ENCODE results near the gene BHLHE40. TPM values are rescaled to one million over a fixed set of nuclear protein-coding genes. Genes with fewer than 3 reads are reported as not detected.

Gene BHLHE40
- total and polyA plus RNA-seq, 2 of the 8 experiments (the other 6 are each of a cell fraction or from before 2014, with no cell fraction given) = 1.5 to 2.2 TPM

GRCh38 chr3:4996223-4996765 lies 17.1 kb downstream of the BHLHE40 start:
- no peaks in the 10 kb centered on the region for H3K9me3 ChIP-seq (ENCODE audit: insufficient read depth in 2 of 2, low read depth in 1 of 2, low read length in 1 of 2)
- peak overlapping the region; percentile 53; the same call in 1 of the 2 replicates for H2BK15ac ChIP-seq (ENCODE audit: low read length)
- FAIRE-seq (no peak), DNase-seq (ENCODE audit: low read depth in 1 of 2, low spot score in 2 of 2) (peak in 1 of 2 experiments; percentile 38)
- no peak overlapping the region for H3K4me2 ChIP-seq (ENCODE audit: insufficient read depth in 1 of 2, low read depth in 2 of 2, low read length in 2 of 2)
- no peak overlapping the region for H3K4me3 ChIP-seq (ENCODE audit: extremely low read depth in 1 of 4, insufficient read depth in 2 of 4, low read depth in 3 of 4, low read length in 4 of 4)
- H3K14ac ChIP-seq (ENCODE audit: insufficient read length) = no peak overlapping the region
- H3K23ac ChIP-seq (ENCODE audit: insufficient read length) = no peak overlapping the region
- H3K36me3 ChIP-seq (ENCODE audit: control insufficient read depth in 2 of 4, insufficient read depth in 4 of 4, low read length in 3 of 4) = no peaks in the 10 kb centered on the region
- no peaks in the 10 kb centered on the region for H3K79me2 ChIP-seq (ENCODE audit: control insufficient read depth in 1 of 2, insufficient read depth in 2 of 2, low read length in 2 of 2)
- ChIA-PET CTCF (ENCODE audit: partially characterized antibody) (interaction anchor here (1.3 to 1.6 kb wide), 2 partner anchors 16 kb away, joined by 4 to 6 read pairs; no protein-coding TSS in a partner anchor), POLR2A (ENCODE audit: partially characterized antibody) (no interaction called here)
- TF ChIP-seq CREB1 (IDR thresholded peaks at IDR 0.05) = no peak
- TF ChIP-seq KDM5A (IDR thresholded peaks at IDR 0.05; ENCODE audit: low read length) = no peak
- TF ChIP-seq EZH2 (IDR thresholded peaks at IDR 0.05; ENCODE audit: low read depth, low read length, severe bottlenecking) = no peak
- TF ChIP-seq CHD2 (IDR thresholded peaks at IDR 0.05; ENCODE audit: low read length) = no peak
- TF ChIP-seq SP2 (IDR thresholded peaks at IDR 0.05; ENCODE audit: low read length) = no peak
- no peak for TF ChIP-seq KDM4A (IDR thresholded peaks at IDR 0.05; ENCODE audit: low read depth, low read length, severe bottlenecking)
- TF ChIP-seq SP1 (IDR thresholded peaks at IDR 0.05; ENCODE audit: low read depth, low read length) = no peak
- TF ChIP-seq TEAD4 (IDR thresholded peaks at IDR 0.05; ENCODE audit: low read depth, low read length) = no peak
- no peak overlapping the region for H3K4ac ChIP-seq (replicated peaks; ENCODE audit: insufficient read length, low read depth, low read length)
- peaks cover 0 to 3% (median 1%) of the 10 kb centered on the region in 4 experiments; a peak in 5 of 7 replicates for H3K4me1 ChIP-seq (replicated peaks in 1 of 4; ENCODE audit: control insufficient read depth in 3 of 4, insufficient read depth in 4 of 4, low read length in 3 of 4)
- 0 out of 2 replicates have a peak overlapping the region, but pooled peaks have one; percentile 57 for H2AFZ ChIP-seq (ENCODE audit: low read length)
- H4K8ac ChIP-seq (ENCODE audit: extremely low read depth, insufficient read depth, low read length) = no peak overlapping the region
- H3K27ac ChIP-seq (ENCODE audit: low read depth, low read length) = no peak overlapping the region
- H3K18ac ChIP-seq (ENCODE audit: extremely low read depth, low read length) = peak overlapping the region; percentile 27; the same call in 1 of the 2 replicates
- no peak overlapping the region for H3K9ac ChIP-seq (replicated peaks in 1 of 4; ENCODE audit: extremely low read depth in 1 of 4, low read depth in 3 of 4, low read length in 3 of 4)
- H4K20me1 ChIP-seq (replicated peaks in 1 of 2; ENCODE audit: control insufficient read depth in 1 of 2, insufficient read depth in 2 of 2, low read length in 2 of 2) = no peaks in the 10 kb centered on the region
- no peak overlapping the region for H4K91ac ChIP-seq (replicated peaks; ENCODE audit: insufficient read length, low read length)
- H3K23me2 ChIP-seq (ENCODE audit: low read depth, low read length) = no peaks in the 10 kb centered on the region
- no peak overlapping the region for H4K5ac ChIP-seq (ENCODE audit: insufficient read length, low read depth, low read length)
- H2AK5ac ChIP-seq (ENCODE audit: low read depth, low read length) = no peak overlapping the region
- H2BK120ac ChIP-seq (replicated peaks; ENCODE audit: low read depth, low read length) = no peak overlapping the region
- H3K56ac ChIP-seq (replicated peaks; ENCODE audit: insufficient read length, low read depth, low read length) = no peak overlapping the region
- H2BK20ac ChIP-seq (ENCODE audit: low read length) = no peak overlapping the region
- H2BK5ac ChIP-seq (ENCODE audit: low read depth, low read length) = no peak overlapping the region
- H3K27me3 ChIP-seq (replicated peaks in 1 of 4; ENCODE audit: control insufficient read depth in 3 of 4, extremely low read depth in 1 of 4, insufficient read depth in 3 of 4, low read length in 3 of 4) = no peaks in the 10 kb centered on the region; a peak in 1 of 7 replicates
- H2BK12ac ChIP-seq (ENCODE audit: low read depth, low read length) = no peak overlapping the region
- 93% methylated on average over 8 of the region's 8 CpGs; no CpG with 5 or more reads in 1 of the 2 experiments for WGBS, 2 experiments (ENCODE audit: extremely low coverage in 1 of 2, insufficient coverage in 1 of 2, insufficient read length in 1 of 2, insufficient replicate concordance in 2 of 2, low coverage in 1 of 2, low lambda C conversion rate in 2 of 2, missing lambda C conversion rate in 1 of 2)
- H3K79me1 ChIP-seq (ENCODE audit: low read depth, low read length) = no peaks in the 10 kb centered on the region
